ENCODE results near the gene ZNF593. TPM values are rescaled to one million over a fixed set of nuclear protein-coding genes. Genes with fewer than 3 reads are reported as not detected.

The ZNF593 gene
- total RNA-seq, 2 donors from 2014 or later, result 22.0 to 47.7 TPM

- no peak for DNase-seq
- TF ChIP-seq, protein P1, sequence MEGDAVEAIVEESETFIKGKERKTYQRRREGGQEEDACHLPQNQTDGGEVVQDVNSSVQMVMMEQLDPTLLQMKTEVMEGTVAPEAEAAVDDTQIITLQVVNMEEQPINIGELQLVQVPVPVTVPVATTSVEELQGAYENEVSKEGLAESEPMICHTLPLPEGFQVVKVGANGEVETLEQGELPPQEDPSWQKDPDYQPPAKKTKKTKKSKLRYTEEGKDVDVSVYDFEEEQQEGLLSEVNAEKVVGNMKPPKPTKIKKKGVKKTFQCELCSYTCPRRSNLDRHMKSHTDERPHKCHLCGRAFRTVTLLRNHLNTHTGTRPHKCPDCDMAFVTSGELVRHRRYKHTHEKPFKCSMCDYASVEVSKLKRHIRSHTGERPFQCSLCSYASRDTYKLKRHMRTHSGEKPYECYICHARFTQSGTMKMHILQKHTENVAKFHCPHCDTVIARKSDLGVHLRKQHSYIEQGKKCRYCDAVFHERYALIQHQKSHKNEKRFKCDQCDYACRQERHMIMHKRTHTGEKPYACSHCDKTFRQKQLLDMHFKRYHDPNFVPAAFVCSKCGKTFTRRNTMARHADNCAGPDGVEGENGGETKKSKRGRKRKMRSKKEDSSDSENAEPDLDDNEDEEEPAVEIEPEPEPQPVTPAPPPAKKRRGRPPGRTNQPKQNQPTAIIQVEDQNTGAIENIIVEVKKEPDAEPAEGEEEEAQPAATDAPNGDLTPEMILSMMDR (IDR thresholded peaks at IDR 0.05), result no peak
- no peaks in the 10 kb centered on the region for H3K36me3 ChIP-seq
Measured at GRCh38 chr1:26184086-26184485, 14.4 kb downstream of the ZNF593 start.

DNA sequence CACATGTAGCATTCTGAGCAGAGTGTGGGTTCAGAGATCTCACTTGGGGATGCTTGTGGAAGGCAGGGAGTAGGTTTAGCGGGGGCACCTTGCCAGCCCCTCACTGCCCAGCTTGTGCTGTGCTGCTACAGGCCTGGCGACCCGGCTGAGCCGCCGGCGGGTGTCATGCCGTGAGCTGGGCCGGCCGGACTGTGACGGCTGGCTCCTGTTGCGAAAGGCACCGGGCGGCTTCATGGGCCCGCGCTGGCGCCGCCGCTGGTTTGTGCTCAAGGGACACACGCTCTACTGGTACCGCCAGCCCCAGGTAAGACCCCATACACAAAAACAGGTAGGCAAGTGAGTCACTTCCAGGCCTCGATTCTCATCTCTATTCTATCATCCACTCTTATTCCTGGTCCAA, 15.2 kb downstream of the ZNF593 start:
- TF ChIP-seq, protein P1 (IDR thresholded peaks at IDR 0.05), result no peak
- DNase-seq, result no peak
- H3K27me3 ChIP-seq, result no peaks in the 10 kb centered on the region
- H3K27ac ChIP-seq, result no peak overlapping the region
- no peaks in the 10 kb centered on the region for H3K9me3 ChIP-seq
- H3K36me3 ChIP-seq, result no peaks in the 10 kb centered on the region
- intact Hi-C loops (cut with DNase I), result no loop called here
- H3K4me1 ChIP-seq, result no peaks in the 10 kb centered on the region
- H3K9ac ChIP-seq (ENCODE audit: low read depth in 2 of 2, low read length in 2 of 2), result no peak overlapping the region
- H3K4me3 ChIP-seq, result no peak overlapping the region

More at GRCh38 chr1:26184086-26184485, 14.4 kb downstream of the ZNF593 start:
- H3K9me3 ChIP-seq, result no peaks in the 10 kb centered on the region
- no peak overlapping the region for H3K4me3 ChIP-seq
- H3K27ac ChIP-seq, result no peak overlapping the region
- H3K4me1 ChIP-seq, result no peaks in the 10 kb centered on the region
- intact Hi-C loops (cut with DNase I), result no loop called here
- no peaks in the 10 kb centered on the region for H3K27me3 ChIP-seq
- no peak overlapping the region for H3K9ac ChIP-seq (ENCODE audit: low read depth in 2 of 2, low read length in 2 of 2)

DNA sequence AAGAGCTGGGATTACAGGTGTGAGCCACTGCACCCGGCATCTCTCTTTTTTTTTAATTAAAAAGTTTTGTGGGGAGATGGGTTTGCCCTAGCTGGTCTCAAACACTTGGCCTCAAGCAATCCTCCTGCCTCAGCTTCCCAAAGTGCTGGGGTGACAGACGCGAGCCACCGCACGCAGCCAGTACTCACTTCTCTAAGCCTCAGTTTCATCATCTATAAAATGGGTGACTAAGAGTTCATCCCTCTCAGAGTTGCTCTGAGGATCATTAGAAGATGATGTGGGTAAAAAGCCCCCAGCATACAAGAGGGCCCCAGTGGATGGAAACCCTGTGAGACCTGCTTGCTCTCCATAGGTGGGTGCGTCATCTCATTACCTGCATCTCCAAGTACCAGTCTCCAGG, 18.2 kb downstream of the ZNF593 start:
- TF ChIP-seq, protein P1 (IDR thresholded peaks at IDR 0.05), result no peak
- DNase-seq, result no peak
- intact Hi-C loops (cut with DNase I), result no loop called here
- no peaks in the 10 kb centered on the region for H3K4me1 ChIP-seq
- H3K27me3 ChIP-seq, result no peaks in the 10 kb centered on the region
- H3K36me3 ChIP-seq, result no peaks in the 10 kb centered on the region
- no peak overlapping the region for H3K9ac ChIP-seq (ENCODE audit: low read depth in 2 of 2, low read length in 2 of 2)
- no peaks in the 10 kb centered on the region for H3K9me3 ChIP-seq
- H3K4me3 ChIP-seq, result no peak overlapping the region
- H3K27ac ChIP-seq, result no peak overlapping the region

- H3K9ac ChIP-seq (ENCODE audit: low read depth in 2 of 2, low read length in 2 of 2), result no peak overlapping the region
- TF ChIP-seq, protein P1 (IDR thresholded peaks at IDR 0.05), result no peak
- DNase-seq, result no peak
- H3K27me3 ChIP-seq, result no peaks in the 10 kb centered on the region
- H3K4me3 ChIP-seq, result no peak overlapping the region
- H3K9me3 ChIP-seq, result no peaks in the 10 kb centered on the region
- H3K36me3 ChIP-seq, result no peaks in the 10 kb centered on the region
- intact Hi-C loops (cut with DNase I), result no loop called here
- H3K27ac ChIP-seq, result no peak overlapping the region
- H3K4me1 ChIP-seq, result no peaks in the 10 kb centered on the region
Measured at GRCh38 chr1:26188477-26188876, 18.8 kb downstream of the ZNF593 start.

GRCh38 chr1:26189331-26189730, 19.6 kb downstream of the ZNF593 start:
- Histone ChIP-seq H3K36me3 (no peaks in the 10 kb centered on the region), H3K4me1 (no peaks in the 10 kb centered on the region), H3K9me3 (no peaks in the 10 kb centered on the region), H3K27me3 (no peaks in the 10 kb centered on the region), H3K9ac (ENCODE audit: low read depth in 2 of 2, low read length in 2 of 2) (no peak overlapping the region), H3K4me3 (no peak overlapping the region), H3K27ac (no peak overlapping the region)
- DNase-seq, result no peak
- intact Hi-C loops (cut with DNase I), result no loop called here
- TF ChIP-seq, protein P1 (IDR thresholded peaks at IDR 0.05), result no peak

Data from colonic mucosa (tissue), 4 donors.